H1 (cell line): ENCODE results near the gene ASIC2. TPM values are rescaled to one million over a fixed set of nuclear protein-coding genes. Genes with fewer than 3 reads are reported as not detected.

Source experiments
- CTCF ChIA-PET: fragments of 300-600 bp; sonication (Branson Sonifier 250); formaldehyde crosslinking; loops from one replicate; lab custom pipeline; 2021; ENCODE audit not compliant: partially characterized antibody; lab: Charles Lee
- POLR2A ChIA-PET: fragments of 300-600 bp; sonication (Branson Sonifier 250); formaldehyde crosslinking; loops from one replicate; lab custom pipeline; 2021; ENCODE audit warnings: inconsistent platforms; ENCODE audit not compliant: partially characterized antibody; lab: Charles Lee
- DNase-seq, 2 experiments: peaks; one replicate each; pipeline versions ENCODE4 v3.0.0 to v3.0.0-alpha.2; 2010 to 2022; ENCODE audit warnings: low spot score in 2 of 2, low read depth in 1 of 2, mixed read lengths in 1 of 2
- FAIRE-seq: peaks from 2 replicates; lab custom pipeline; 2011; peaks lifted over from hg19 to GRCh38; lab: Jason Lieb, UNC
- H2AFZ ChIP-seq: 2 replicates; pipeline ENCODE4 v1.8.1; 2012; ENCODE audit warnings: low read length, inconsistent platforms
- H2AK5ac ChIP-seq: 2 replicates; pipeline ENCODE4 v1.6.1; 2013; ENCODE audit warnings: low read depth, low read length
- H2BK120ac ChIP-seq: replicated peaks from 2 replicates; pipeline ENCODE3; 2013; ENCODE audit warnings: low read depth, low read length, inconsistent platforms
- H2BK12ac ChIP-seq: 2 replicates; pipeline ENCODE4 v1.6.1; 2013; ENCODE audit warnings: low read depth, low read length
- H2BK15ac ChIP-seq: 2 replicates; pipeline ENCODE4 v1.6.1; 2013; ENCODE audit warnings: low read length
- H2BK20ac ChIP-seq: 2 replicates; pipeline ENCODE4 v1.6.1; 2013; ENCODE audit warnings: low read length
- H2BK5ac ChIP-seq: 2 replicates; pipeline ENCODE4 v1.6.1; 2013; ENCODE audit warnings: low read depth, low read length
- H3K14ac ChIP-seq: 2 replicates; pipeline ENCODE4 v1.6.1; 2013; ENCODE audit warnings: inconsistent platforms; ENCODE audit not compliant: insufficient read length
- H3K18ac ChIP-seq: 2 replicates; pipeline ENCODE4 v1.6.1; 2013; ENCODE audit warnings: low read length; ENCODE audit errors: extremely low read depth
- H3K23ac ChIP-seq: 2 replicates; pipeline ENCODE4 v1.6.1; 2013; ENCODE audit warnings: inconsistent platforms; ENCODE audit not compliant: insufficient read length
- H3K23me2 ChIP-seq: 2 replicates; pipeline ENCODE4 v1.6.1; 2013; ENCODE audit warnings: low read depth, low read length
- H3K27ac ChIP-seq: 2 replicates; pipeline ENCODE4 v1.6.1; 2011; ENCODE audit warnings: low read depth, low read length, inconsistent platforms
- H3K27me3 ChIP-seq, 4 experiments: replicated peaks in 1 of 4; 1 replicate in 1 of 4; 2 replicates in 3 of 4; pipeline versions ENCODE4 v1.6.1 to v1.8.1; 2011 to 2013; ENCODE audit warnings: low read length in 3 of 4, mild to moderate bottlenecking in 3 of 4, inconsistent platforms in 2 of 4, mixed read lengths in 2 of 4, moderate library complexity in 1 of 4; ENCODE audit not compliant: control insufficient read depth in 3 of 4, insufficient read depth in 3 of 4; ENCODE audit errors: extremely low read depth in 1 of 4
- H3K36me3 ChIP-seq, 4 experiments: 2 replicates each; pipeline versions ENCODE4 v1.6.1 to v1.8.1; 2011 to 2013; ENCODE audit warnings: mild to moderate bottlenecking in 4 of 4, low read length in 3 of 4, moderate library complexity in 2 of 4, control low read depth in 1 of 4, inconsistent platforms in 1 of 4; ENCODE audit not compliant: insufficient read depth in 4 of 4, control insufficient read depth in 2 of 4
- H3K4ac ChIP-seq: replicated peaks from 2 replicates; pipeline ENCODE3; 2013; ENCODE audit warnings: low read length, low read depth, mixed read lengths, inconsistent platforms; ENCODE audit not compliant: insufficient read length
- H3K4me1 ChIP-seq, 4 experiments: replicated peaks in 1 of 4; 1 replicate in 1 of 4; 2 replicates in 3 of 4; pipeline versions ENCODE4 v1.6.1 to v1.8.1; 2011 to 2013; ENCODE audit warnings: low read length in 3 of 4, inconsistent platforms in 2 of 4, mixed read lengths in 1 of 4; ENCODE audit not compliant: insufficient read depth in 4 of 4, control insufficient read depth in 3 of 4
- H3K4me2 ChIP-seq, 2 experiments: 2 replicates each; pipeline versions ENCODE4 v1.6.1 to v1.8.1; 2011 to 2013; ENCODE audit warnings: low read depth in 2 of 2, low read length in 2 of 2, control low read depth in 1 of 2, inconsistent platforms in 1 of 2, mild to moderate bottlenecking in 1 of 2; ENCODE audit not compliant: insufficient read depth in 1 of 2
- H3K4me3 ChIP-seq, 4 experiments: fragments of 200-600, 300-600 bp in 1 of 4; sonication (generic), shearing (Covaris generic), sonication (Bioruptor Twin) in 1 of 4; 2 replicates each; pipeline versions ENCODE4 v1.5.1 to v1.8.1; 2011 to 2016; ENCODE audit warnings: low read length in 4 of 4, low read depth in 3 of 4, control low read depth in 2 of 4, inconsistent platforms in 2 of 4, mild to moderate bottlenecking in 2 of 4, mixed read lengths in 1 of 4, moderate library complexity in 1 of 4; ENCODE audit not compliant: insufficient read depth in 2 of 4; ENCODE audit errors: extremely low read depth in 1 of 4
- H3K56ac ChIP-seq: replicated peaks from 2 replicates; pipeline ENCODE3; 2013; ENCODE audit warnings: low read depth, mild to moderate bottlenecking, mixed read lengths, low read length, inconsistent platforms; ENCODE audit not compliant: insufficient read length
- H3K79me1 ChIP-seq: 2 replicates; pipeline ENCODE4 v1.6.1; 2013; ENCODE audit warnings: low read depth, low read length, control low read depth
- H3K79me2 ChIP-seq, 2 experiments: 2 replicates each; pipeline versions ENCODE4 v1.6.1 to v1.8.1; 2012 to 2013; ENCODE audit warnings: low read length in 2 of 2, mild to moderate bottlenecking in 2 of 2, inconsistent platforms in 1 of 2; ENCODE audit not compliant: insufficient read depth in 2 of 2, control insufficient read depth in 1 of 2
- H3K9ac ChIP-seq, 4 experiments: replicated peaks in 1 of 4; 1 replicate in 1 of 4; 2 replicates in 3 of 4; pipeline versions ENCODE4 v1.6.1 to v1.8.1; 2011 to 2013; ENCODE audit warnings: low read depth in 3 of 4, low read length in 3 of 4, control low read depth in 2 of 4, mild to moderate bottlenecking in 2 of 4, moderate library complexity in 2 of 4, inconsistent platforms in 1 of 4; ENCODE audit errors: extremely low read depth in 1 of 4
- H3K9me3 ChIP-seq, 2 experiments: 2 replicates each; pipeline versions ENCODE4 v1.6.1 to v1.8.1; 2012 to 2013; ENCODE audit warnings: mild to moderate bottlenecking in 2 of 2, moderate library complexity in 2 of 2, control low read depth in 1 of 2, inconsistent platforms in 1 of 2, low read depth in 1 of 2, low read length in 1 of 2, mixed read lengths in 1 of 2; ENCODE audit not compliant: insufficient read depth in 2 of 2
- H4K20me1 ChIP-seq, 2 experiments: replicated peaks in 1 of 2; 2 replicates each; pipeline versions ENCODE3 to v1.8.1; 2011 to 2013; ENCODE audit warnings: inconsistent platforms in 2 of 2, low read length in 2 of 2, mild to moderate bottlenecking in 1 of 2; ENCODE audit not compliant: insufficient read depth in 2 of 2, control insufficient read depth in 1 of 2
- H4K5ac ChIP-seq: 2 replicates; pipeline ENCODE4 v1.6.1; 2013; ENCODE audit warnings: low read length, low read depth, mixed read lengths, inconsistent platforms; ENCODE audit not compliant: insufficient read length
- H4K8ac ChIP-seq: 2 replicates; pipeline ENCODE4 v1.8.0; 2013; ENCODE audit warnings: mild to moderate bottlenecking, moderate library complexity, low read length, inconsistent platforms; ENCODE audit not compliant: insufficient read depth; ENCODE audit errors: extremely low read depth
- H4K91ac ChIP-seq: replicated peaks from 2 replicates; pipeline ENCODE3; 2013; ENCODE audit warnings: low read length, mixed read lengths, inconsistent platforms; ENCODE audit not compliant: insufficient read length
- CHD2 ChIP-seq: IDR thresholded peaks from 2 replicates; pipeline ENCODE4 v1.6.1; 2012; ENCODE audit warnings: low read length, improper control_type of control experiment
- EZH2 ChIP-seq: fragments of 200-600 bp; sonication (generic); IDR thresholded peaks from 2 replicates; pipeline ENCODE4 v1.7.1; 2012; ENCODE audit warnings: low read depth, mild to moderate bottlenecking, moderate library complexity, low read length, inconsistent platforms; ENCODE audit not compliant: severe bottlenecking
- HDAC6 ChIP-seq: IDR thresholded peaks from one replicate; pipeline ENCODE4 v1.7.1; 2012; ENCODE audit warnings: low read depth, mild to moderate bottlenecking, inconsistent platforms, low read length, moderate library complexity
- JUN ChIP-seq: IDR thresholded peaks from 2 replicates; pipeline ENCODE4 v1.6.1; 2011; ENCODE audit warnings: low read depth, mild to moderate bottlenecking, improper control_type of control experiment, low read length
- SAP30 ChIP-seq: fragments of 300-600 bp; sonication (generic); IDR thresholded peaks from 2 replicates; pipeline ENCODE4 v1.7.1; 2012; ENCODE audit warnings: low read length, moderate library complexity, mild to moderate bottlenecking, inconsistent platforms; ENCODE audit not compliant: insufficient read depth, insufficient replicate concordance
- SIN3A ChIP-seq, 2 experiments: IDR thresholded peaks in 1 of 2; conservative IDR thresholded peaks in 1 of 2; 2 replicates each; pipeline ENCODE4 v1.6.1; 2011 to 2012; ENCODE audit warnings: low read length in 2 of 2, improper control_type of control experiment in 1 of 2, low read depth in 1 of 2, mild to moderate bottlenecking in 1 of 2
- SIRT6 ChIP-seq: IDR thresholded peaks from one replicate; pipeline ENCODE4 v1.7.1; 2012; ENCODE audit warnings: low read length, inconsistent platforms
- SUZ12 ChIP-seq: fragments of 200-600 bp; sonication (generic); IDR thresholded peaks from 2 replicates; pipeline ENCODE4 v1.6.1; 2012; ENCODE audit warnings: mild to moderate bottlenecking, inconsistent platforms, low read length, moderate library complexity, mixed read lengths
- TEAD4 ChIP-seq: IDR thresholded peaks from 2 replicates; pipeline ENCODE4 v1.6.1; 2012; ENCODE audit warnings: low read depth, low read length, inconsistent platforms, mixed read lengths
- WGBS, 2 experiments: shearing (Covaris generic) in 1 of 2; methylation state at CpG; one replicate each; pipeline versions ENCODE4 v1.1.6 to v1.1.7; 2013 to 2015; ENCODE audit warnings: low lambda C conversion rate in 2 of 2, mixed read lengths in 2 of 2, inconsistent platforms in 1 of 2, low coverage in 1 of 2, missing lambda C conversion rate in 1 of 2; ENCODE audit not compliant: insufficient replicate concordance in 2 of 2, insufficient coverage in 1 of 2, insufficient read length in 1 of 2; ENCODE audit errors: extremely low coverage in 1 of 2, missing lambda C conversion rate in 1 of 2; 5-methylcytosine and 5-hydroxymethylcytosine counted together
- polyA plus RNA-seq, 7 experiments: library from polyadenylated mRNA; depleted of rRNA in 3 of 7; stranded (reverse) in 5 of 7; unstranded in 2 of 7; fragments of >200 nt in 5 of 7; fragments of 200-250 nt in 2 of 7; gene quantifications; 1 replicate in 5 of 7; 2 replicates in 1 of 7; 4 replicates in 1 of 7; pipeline versions ENCODE4 v1.2.1 to v1.2.3, GENCODE V29; 2011 to 2013; ENCODE audit warnings: missing spikeins in 2 of 7, mixed read lengths in 2 of 7
- total RNA-seq: library from RNA; stranded (reverse); fragmentation: NEBNext Ultra II Directional; extraction: Animal tissue kit (Norgen Biotek cat#: 25700); gene quantifications from 2 replicates; pipeline ENCODE4 v1.2.1, GENCODE V29; 2021
- TF ChIP-seq, protein P1 (sequence below): IDR thresholded peaks from 2 replicates; pipeline ENCODE4 v1.6.1; 2012; ENCODE audit warnings: inconsistent platforms

The ASIC2 gene
- total and polyA plus RNA-seq, 2 of the 8 experiments (the other 6 are each of a cell fraction or from before 2014, with no cell fraction given), result 0.86 to 1.2 TPM

DNA sequence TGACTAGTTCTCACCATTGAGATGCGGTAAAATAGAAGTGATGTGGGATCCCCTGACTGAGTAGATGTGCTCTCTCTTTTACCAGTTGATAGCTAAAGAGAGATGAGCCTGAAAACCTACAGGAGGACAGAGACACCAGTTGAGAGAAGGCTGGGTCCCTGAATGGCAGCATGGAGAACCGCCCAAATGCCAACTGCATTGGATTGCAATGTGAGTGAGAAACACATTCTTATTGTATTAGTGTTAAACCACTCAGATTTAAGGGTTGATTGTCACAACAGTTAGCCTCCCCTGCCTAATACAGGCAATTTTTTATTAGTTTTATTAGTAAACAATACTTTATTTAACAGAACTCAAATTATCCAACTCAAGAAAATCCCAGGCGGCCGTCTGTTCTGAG lies 240.2 kb downstream of the ASIC2 start:
- Histone ChIP-seq H4K20me1 (no peaks in the 10 kb centered on the region), H3K4me1 (no peaks in the 10 kb centered on the region), H2BK20ac (no peak overlapping the region), H4K5ac (no peak overlapping the region), H3K4me3 (no peak overlapping the region), H4K8ac (no peak overlapping the region), H2AK5ac (no peak overlapping the region), H2BK12ac (no peak overlapping the region), H3K79me1 (no peaks in the 10 kb centered on the region), H3K79me2 (no peaks in the 10 kb centered on the region), H3K4me2 (no peak overlapping the region), H3K18ac (no peak overlapping the region), H3K36me3 (no peaks in the 10 kb centered on the region), H3K9me3 (no peaks in the 10 kb centered on the region), H2BK5ac (no peak overlapping the region), H3K27me3 (peaks cover 0 to 3% (median 0%) of the 10 kb centered on the region in 4 experiments; a peak in 1 of 7 replicates), H3K14ac (no peak overlapping the region), H2BK15ac (no peak overlapping the region), H2AFZ (no peak overlapping the region), H3K4ac (no peak overlapping the region), H3K23ac (no peak overlapping the region), H2BK120ac (no peak overlapping the region), H4K91ac (no peak overlapping the region), H3K9ac (no peak overlapping the region), H3K56ac (no peak overlapping the region), H3K27ac (no peak overlapping the region), H3K23me2 (no peaks in the 10 kb centered on the region)
- CTCF ChIA-PET, result interaction anchor here (0.5 to 2.5 kb wide), 6 partner anchors 15 to 1105 kb away, joined by 3 to 9 read pairs (median 5); no protein-coding TSS in a partner anchor
- no peak for FAIRE-seq
- POLR2A ChIA-PET, result no interaction called here
- DNase-seq, result no peak
- 93% methylated on average over 4 of the region's 4 CpGs; no CpG with 5 or more reads in 1 of the 2 experiments for WGBS, 2 experiments
- TF ChIP-seq EZH2 (no peak), HDAC6 (no peak), SUZ12 (no peak), JUN (no peak), CHD2 (no peak), SAP30 (no peak), TEAD4 (no peak), SIRT6 (no peak), SIN3A (conservative IDR thresholded peaks at IDR 0.05 in 1 of 2, IDR thresholded peaks at IDR 0.05 in 1 of 2; ENCODE audit: low read depth in 1 of 2, low read length in 2 of 2) (no peak)
- TF ChIP-seq, protein P1, sequence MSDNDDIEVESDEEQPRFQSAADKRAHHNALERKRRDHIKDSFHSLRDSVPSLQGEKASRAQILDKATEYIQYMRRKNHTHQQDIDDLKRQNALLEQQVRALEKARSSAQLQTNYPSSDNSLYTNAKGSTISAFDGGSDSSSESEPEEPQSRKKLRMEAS, result no peak
